Stimulated activated CD8-positive, alpha-beta memory T cell treated with anti-CD3 and anti-CD28 coated beads, Interleukin-7, amount 100 ng/mL, for 4 hours (primary cell): Measurements from ENCODE around the gene MACROD1.

ENCODE experiments used
- DNase-seq, 2 donors: peaks; one replicate each; pipeline ENCODE4 v3.0.0-alpha.2; 2020; ENCODE audit warnings: low read depth in 2 of 2

Gene MACROD1

GRCh38 chr11:64015935-64016845 is 149.7 kb downstream of the MACROD1 start:
- DNase-seq, result no peak

GRCh38 chr11:64015510-64015909 is 150.4 kb downstream of the MACROD1 start:
- DNase-seq, result no peak

- no peak for DNase-seq
Measured at GRCh38 chr11:64014356-64014755, 151.6 kb downstream of the MACROD1 start.

- no peak for DNase-seq
Measured at GRCh38 chr11:64013141-64013896, 152.6 kb downstream of the MACROD1 start.

- DNase-seq, result no peak
Measured at GRCh38 chr11:64011371-64011770, 154.5 kb downstream of the MACROD1 start.

- DNase-seq, result no peak
Measured at GRCh38 chr11:64010783-64011182, 155.1 kb downstream of the MACROD1 start.

GRCh38 chr11:64009710-64010109 is 156.2 kb downstream of the MACROD1 start:
- no peak for DNase-seq

- no peak for DNase-seq
Measured at GRCh38 chr11:64008914-64009633, 156.8 kb downstream of the MACROD1 start.

GRCh38 chr11:64008283-64008913 is 157.5 kb downstream of the MACROD1 start:
- DNase-seq, result no peak

- DNase-seq, result no peak
Measured at GRCh38 chr11:64007629-64008282, 158.2 kb downstream of the MACROD1 start.

GRCh38 chr11:64007160-64007628 is 158.7 kb downstream of the MACROD1 start:
- no peak for DNase-seq

- no peak for DNase-seq
Measured at GRCh38 chr11:64006398-64006797, 159.5 kb downstream of the MACROD1 start.

GRCh38 chr11:64005691-64006090 is 160.2 kb downstream of the MACROD1 start:
- DNase-seq, result no peak

- DNase-seq, result no peak
Measured at GRCh38 chr11:64004590-64004984, 161.3 kb downstream of the MACROD1 start.

GRCh38 chr11:64003807-64004589 is 161.9 kb downstream of the MACROD1 start:
- no peak for DNase-seq

GRCh38 chr11:64001484-64002420 is 164.2 kb downstream of the MACROD1 start:
- no peak for DNase-seq

- DNase-seq, result no peak
Measured at GRCh38 chr11:64000740-64001483, 165.0 kb downstream of the MACROD1 start.

- peak in 1 of 2 donors; percentile 61 for DNase-seq
Measured at GRCh38 chr11:64000026-64000739, 165.7 kb downstream of the MACROD1 start.
